ENCODE measurements around the gene DDR2.
"Not testable (repeated sequence)": the region's sequence is repeated elsewhere in the genome, so short reads cannot be mapped to it uniquely, and the experiment has no call there.

DDR2 gene

DNA sequence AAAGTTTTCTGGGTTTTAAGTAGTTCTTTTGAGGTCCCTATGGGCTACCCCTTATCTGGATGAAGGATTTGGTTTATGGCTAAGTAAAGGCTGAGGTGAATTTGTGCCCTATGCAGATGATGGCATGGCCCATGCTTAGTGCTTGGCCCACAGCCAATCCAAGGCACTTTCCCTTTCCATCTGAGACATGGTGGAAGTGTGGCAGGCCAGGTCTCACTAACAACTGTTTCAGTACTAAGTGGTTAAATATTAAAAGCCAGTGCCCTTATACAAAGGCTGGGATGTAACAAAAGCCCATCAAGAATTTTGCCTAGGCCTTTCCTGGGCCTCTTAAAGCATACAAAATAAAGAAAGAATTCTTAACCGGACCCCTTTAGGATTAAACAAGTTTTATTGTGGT is 156.5 kb downstream of the DDR2 start:
- not testable (repeated sequence) for DNase-seq

DNA sequence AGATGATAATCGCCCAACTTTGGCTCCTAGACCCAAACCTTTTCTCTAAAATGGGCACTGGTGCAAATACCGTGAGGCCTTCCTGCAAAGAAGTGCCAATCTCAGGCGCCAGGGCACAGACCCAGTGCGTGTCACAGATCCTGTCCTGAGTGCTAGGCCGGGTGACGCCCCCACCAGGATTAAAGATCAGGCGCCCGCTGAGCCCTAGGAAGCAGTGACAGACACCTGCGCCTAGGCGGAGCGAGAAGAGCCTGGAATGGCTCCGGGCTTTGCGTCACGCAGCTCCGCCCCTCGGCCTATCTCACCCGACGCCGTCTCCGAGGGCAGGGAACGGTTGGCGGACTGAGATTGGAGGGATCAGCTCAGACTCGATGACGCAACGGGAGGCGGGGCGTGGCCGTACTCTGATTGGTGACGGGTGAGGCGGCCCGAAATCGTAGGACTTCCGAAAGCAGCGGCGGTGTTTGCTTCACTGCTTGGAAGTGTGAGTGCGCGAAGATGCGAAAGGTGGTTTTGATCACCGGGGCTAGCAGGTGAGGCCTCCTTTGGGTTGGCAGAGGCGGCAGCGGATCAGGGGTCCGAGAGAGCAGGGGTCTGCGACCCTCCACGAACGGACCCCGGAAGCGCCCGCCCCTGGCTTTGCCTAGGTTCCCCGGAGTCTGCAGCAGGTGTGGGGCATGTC is 158.2 kb downstream of the DDR2 start, which contains the start of gene HSD17B7:
Gene HSD17B7 (plus strand): TSS at position 400 of the 682 bp plus-strand sequence. CDS start 99 bp downstream, at position 499.
- DNase-seq = peak; percentile 79 to 82

DNA sequence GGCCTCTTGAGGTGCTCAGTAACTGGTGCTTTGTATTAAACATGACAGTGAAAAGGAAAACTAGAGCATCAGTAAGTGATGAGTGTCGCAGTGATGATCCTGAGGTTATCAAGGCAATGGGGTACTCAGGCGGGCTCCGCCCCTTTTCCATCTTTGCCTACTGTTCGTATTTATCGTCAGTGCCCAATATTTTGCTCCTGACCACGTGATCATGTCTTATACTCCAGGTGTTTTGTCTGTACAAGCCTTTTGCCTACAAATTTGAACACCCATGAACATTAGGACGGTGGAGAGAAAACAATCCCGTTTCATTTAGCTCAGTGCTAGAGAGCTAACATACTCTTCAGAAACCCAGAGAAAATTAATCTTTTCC is 158.7 kb downstream of the DDR2 start:
- peak in 1 of 2 experiments; percentile 19 for DNase-seq

DNA sequence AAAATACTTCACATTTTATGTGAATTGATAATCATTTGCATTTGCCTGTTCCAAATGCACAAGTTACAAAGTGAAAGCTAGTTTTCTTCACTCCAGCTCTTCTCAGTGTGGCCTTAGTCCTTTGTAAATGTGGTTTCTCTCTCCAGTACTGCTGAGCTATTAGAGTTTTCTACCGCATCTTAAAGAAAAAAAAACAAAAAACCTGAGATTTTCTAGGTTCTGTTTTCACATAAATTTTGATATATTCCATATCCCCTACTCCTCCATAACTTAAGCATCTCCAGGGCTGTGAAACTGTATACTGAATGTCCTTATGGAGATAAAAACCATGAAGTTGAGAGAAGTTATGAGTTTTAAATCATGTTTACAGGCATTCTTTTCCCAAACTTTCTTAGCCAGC is 162.0 kb downstream of the DDR2 start:
- not testable (repeated sequence) for DNase-seq

DNA sequence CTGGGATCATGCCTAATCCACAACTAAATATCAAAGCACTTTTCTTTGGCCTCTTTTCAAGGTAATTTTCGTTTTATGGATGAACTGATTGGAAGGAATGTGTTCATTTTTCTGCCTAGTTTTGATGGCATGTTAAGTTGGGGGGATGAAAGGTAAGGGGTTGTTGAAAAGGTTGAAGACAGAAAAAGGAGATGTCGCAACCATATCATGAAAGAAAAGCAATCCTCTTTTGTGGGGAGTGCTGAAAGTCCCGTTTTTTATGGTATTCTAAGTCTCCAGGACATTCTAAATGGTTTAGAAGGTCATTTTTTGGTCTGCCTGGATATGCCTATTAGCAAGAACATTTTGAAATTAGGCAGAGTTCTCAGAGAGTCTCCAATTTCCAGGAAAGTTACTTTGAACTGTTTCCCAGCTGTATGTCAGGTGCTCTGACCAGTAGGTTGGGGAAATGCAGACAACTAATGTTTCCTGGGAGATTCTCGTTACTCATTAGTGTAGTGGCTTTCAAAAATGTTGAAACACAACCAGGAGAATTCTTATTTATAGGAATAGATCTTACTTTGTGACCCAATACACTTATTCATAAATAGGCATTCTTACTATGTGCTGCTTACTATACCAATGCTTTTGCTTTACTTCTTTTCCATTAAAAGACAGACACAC is 164.5 kb downstream of the DDR2 start:
- DNase-seq = not testable (repeated sequence)

DNA sequence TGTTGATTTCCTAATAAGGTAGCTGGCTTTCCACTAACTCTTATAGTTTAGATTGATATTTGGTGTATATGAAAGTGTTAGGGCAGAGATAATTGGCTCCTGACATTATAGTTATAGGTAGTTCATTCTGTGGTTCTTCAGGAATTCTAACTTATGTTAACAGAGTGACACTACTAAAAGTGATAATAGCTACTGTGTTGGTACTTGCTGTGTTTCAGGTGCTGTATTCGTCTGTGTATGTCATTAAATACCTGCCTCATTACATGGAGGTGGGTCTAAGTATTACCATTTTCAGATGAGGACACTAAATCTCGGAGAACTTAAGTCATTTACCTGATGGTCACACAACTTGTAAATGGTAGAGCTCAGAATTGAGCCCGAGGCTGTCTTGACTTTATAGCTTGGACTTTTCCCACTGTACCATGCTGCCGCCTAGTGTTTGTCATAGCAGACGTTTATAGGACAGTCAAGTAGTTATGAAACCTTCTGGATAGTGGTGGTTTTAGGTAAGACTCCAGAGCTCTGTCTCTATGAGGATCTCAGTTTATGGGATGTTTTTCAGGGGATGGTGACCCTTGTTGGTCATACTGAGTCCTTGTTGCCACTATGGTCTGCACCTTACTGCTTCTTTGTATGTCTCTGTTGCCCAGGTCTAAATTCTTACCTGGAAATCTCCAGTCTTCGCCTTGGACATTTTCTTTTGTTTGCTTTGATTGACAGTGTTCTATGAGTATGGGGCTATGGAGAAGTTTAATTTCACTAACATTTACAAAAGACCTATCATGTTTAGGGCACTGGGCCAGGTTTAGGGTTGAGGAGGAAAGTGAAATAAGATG is 167.9 kb downstream of the DDR2 start:
- DNase-seq = not testable (repeated sequence)

DNA sequence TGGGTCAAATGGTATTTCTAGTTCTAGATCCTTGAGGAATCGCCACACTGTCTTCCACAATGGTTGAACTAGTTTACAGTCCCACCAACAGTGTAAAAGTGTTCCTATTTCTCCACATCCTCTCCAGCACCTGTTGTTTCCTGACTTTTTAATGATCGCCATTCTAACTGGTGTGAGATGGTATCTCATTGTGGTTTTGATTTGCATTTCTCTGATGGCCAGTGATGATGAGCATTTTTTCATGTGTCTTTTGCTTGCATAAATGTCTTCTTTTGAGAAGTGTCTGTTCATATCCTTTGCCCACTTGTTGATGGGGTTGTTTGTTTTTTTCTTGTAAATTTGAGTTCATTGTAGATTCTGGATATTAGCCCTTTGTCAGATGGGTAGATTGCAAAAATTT is 175.2 kb downstream of the DDR2 start:
- DNase-seq = not testable (repeated sequence)

DNA sequence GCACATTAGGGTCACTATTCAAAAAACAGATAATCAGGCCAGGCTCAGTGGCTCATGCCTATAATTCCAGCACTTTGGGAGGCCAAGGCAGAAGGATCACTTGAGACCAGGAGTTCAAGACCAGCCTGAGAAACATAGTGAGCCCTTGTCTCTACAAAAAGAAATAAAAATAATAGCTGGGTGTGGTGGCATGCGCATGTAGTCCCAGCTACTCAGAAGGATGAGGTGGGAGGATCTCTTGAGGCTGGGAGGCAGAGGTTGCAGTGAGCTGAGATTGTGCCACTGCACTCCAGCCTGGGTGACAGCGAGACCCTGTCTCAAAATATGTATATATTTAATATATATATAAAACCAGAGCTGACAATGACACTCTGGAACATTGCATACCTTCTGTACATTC is 180.1 kb downstream of the DDR2 start:
- not testable (repeated sequence) for DNase-seq

DNA sequence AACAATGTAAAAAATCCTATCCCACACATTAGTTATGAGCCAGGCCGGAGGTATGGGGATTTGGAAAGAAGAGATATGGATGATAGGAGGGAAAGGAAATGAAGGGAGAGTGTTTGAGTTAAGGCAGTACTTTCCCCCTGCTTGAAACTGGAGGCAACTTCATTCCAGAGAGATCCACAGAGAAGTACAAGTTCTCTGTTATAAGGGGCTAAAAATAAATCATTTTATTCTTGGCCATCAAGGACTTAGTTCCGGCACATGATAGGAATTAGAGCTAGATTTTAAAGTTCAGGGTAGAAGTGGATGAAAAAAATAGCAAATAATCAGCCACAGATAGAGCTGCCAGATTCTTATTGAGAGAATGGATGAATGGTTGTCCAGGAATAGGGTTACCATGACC is 185.9 kb downstream of the DDR2 start:
- DNase-seq = not testable (repeated sequence)

DNA sequence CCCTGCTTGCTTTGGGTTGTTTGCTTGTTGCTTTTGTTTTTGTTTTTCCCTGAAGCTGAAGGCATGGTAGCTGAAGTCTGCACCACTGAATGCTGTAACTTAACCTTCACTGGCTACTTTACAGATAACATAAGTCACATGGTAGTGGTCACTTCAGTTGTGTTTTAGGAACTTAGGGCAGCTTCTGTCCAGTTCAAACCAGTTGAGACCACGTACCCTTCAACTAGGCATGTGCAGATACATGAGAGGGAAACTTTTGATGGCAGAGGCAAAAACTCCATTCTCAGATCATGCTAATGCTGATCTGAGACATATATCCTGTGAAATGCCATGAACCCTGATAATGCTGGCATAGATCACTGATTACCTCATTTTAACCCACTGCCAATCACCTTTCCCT is 186.4 kb downstream of the DDR2 start:
- not testable (repeated sequence) for DNase-seq

DNA sequence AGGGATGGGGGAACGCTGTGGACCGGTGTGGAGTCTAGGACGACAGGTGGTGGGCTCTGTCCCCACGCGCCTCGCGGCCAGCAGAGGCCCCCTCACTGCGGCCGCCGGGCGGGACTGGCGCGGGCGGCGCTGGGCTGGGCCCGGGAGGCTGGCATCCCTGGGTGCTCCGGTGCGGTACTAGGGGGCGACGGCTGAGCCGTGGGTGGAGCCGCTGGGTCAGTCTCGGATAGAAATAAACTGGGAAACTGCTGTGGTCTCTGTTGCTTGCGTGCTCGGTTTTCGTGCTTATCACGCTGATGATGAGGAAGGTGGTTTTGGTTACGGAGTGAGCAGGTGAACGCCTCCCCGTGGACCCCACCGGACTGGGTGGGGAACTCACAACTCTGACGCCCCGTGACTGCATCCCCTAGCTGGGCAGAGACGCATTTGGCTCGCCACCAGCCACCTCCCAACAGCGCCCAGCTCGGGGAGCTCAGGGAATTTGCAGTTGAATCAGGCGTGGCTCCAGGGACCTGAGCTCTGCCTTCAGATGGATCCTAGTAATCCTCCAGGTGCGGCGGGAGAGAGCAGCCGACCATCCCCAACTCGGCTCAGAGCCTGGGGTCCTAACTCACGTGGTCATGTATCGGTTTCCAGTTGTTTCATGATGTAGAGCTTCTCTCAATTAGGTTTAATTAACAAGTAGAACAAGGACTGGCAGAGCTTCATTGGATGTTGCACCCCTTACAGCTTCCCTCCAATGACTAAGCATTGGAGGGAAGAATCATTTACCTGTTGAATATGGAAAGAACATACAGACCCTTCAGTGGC is 190.3 kb downstream of the DDR2 start:
- DNase-seq = peak in 1 of 2 experiments; percentile 26

DNA sequence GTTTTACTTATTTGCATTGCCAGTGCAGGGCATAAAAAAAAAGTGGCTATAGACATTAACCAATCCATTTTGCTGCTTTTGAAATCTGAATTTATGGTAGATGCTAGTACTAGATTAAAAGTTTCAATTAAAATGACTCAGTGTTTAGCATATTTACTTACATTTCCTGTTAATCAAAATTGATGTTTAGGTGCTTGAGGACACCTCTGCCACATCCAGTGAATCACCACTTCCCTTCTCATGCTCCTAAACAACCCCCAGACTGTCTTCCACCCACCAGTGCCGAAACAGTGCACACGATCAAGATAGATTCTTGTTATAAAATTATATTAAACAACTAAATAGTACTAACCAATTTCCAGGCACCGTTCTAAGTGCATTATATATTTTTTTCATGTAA is 191.0 kb downstream of the DDR2 start:
- DNase-seq = no peak

DNA sequence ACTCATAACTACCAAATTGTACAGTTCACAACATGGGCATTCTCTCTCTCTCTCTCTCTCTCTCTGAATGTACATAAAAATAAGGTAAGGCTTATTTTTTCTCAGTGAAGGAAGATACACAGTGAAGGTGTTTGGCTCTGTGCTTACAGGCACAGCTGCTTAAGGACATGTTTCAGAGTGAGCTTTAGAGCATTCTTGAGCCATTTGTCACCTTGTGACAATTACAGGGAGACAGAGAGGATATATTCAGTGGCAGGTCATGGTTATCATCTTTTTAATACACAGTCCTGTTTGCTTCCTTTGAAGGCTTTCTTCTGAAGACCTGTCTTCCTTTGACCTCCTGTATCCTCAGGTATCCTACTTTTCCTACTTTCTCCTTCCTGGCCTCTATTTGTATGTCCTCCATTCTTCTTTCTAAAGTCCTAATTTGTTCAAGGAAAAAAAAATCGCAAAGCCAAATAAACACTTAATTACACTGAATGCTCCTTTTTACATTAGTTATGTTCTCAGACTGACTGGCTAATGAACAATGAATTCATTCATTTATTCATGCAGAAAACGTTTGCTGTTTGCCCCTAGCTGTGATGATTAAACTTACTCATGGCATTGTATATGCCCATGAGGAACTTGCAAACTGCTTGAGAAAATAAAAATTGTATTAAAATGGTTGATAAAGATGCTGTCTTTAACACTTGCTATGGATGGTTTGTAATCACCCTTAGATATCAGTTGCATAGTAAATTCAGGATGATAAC is 191.7 kb downstream of the DDR2 start:
- DNase-seq = no peak

DNA sequence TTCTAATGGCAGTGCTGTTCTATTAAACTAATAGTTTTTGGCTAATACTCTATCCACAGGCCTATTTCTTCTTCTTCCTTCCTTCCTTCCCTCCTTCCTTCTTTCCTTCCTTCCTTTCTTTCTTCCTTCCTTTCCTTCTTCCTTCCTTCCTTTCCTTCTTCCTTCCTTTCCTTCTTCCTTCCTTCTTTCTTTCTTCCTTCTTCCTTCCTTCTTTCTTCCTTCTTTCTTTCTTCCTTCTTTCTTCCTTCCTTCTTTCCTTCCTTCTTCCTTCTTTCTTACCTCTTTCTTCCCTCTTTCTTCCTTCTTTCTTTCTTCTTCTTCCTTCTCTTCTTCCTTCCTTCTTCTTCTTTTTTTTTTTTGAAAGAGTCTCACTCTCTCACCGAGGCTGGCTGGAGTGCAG is 197.0 kb downstream of the DDR2 start:
- DNase-seq = no peak

DNA sequence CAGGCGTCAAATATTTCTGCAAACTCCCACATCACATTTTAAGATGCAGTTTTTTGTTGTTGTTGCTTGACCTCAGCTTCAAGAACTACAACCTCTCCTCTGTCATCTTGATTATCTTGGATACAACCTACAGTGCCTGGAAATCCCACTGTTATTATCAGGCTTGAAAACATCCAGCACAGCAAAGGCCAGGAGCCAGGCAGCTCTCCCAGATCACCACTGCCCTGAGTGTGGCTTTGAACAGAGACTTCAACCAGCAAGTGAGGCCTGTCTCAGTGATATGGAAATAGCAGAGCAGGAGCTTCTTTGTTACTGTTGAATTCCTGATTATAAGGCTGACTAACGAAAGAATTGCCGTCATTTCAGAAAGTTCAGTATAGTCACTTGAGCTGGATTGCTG is 200.2 kb downstream of the DDR2 start:
- no peak for DNase-seq

DNA sequence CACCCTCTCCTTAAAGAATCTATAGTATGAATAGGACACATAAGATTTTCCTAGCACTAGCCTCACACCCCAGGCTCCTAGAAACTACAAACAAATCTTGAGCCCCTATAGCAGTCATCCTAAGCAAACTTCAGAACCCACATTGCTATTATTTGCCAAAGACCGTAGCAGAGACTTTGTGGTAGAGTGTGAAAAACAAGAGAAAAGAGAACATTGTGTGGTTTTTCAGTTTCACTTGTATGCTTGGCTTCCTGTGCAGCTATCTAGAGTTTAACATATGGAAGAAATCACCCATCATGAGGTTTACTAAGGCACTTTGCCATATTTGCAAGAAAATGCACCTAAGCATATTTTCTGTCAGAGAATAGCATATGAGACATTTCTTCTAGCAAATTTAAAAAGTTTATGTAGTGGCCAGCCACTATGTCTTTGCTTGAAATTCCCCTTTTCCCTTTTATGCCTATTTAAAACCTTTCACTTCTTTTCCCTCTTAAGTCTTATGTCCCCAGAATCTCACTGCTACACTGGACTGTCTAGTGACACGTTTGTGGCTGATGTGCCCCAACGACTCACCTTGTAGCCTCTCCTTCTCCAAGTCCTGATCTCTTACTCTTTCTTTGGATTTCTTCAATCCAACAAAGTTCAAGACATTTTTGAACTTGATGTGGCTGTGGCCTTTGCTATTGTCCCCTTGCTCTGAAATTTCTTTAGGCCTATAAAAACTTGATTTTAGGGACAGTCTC is 203.1 kb downstream of the DDR2 start:
- no peak for DNase-seq
